Activated naive CD4-positive, alpha-beta T cell treated with anti-CD3 and anti-CD28 coated beads, Interleukin-2, amount 10 ng/mL, durations not matched to agents 5 hours and 36 hours (primary cell): Measurements from ENCODE around the gene CD44. TPM values are rescaled to one million over a fixed set of nuclear protein-coding genes. Genes with fewer than 3 reads are reported as not detected.

Experiments
- total RNA-seq, 2 experiments: library from RNA; stranded (reverse); gene quantifications; one replicate each; pipeline ENCODE4 v1.2.3, GENCODE V29; 2021

CD44 gene
- total RNA-seq, result 100 to 1,000 TPM; 546 to 558 TPM

GRCh38 chr11:35138943-35139721 is at the start of gene CD44:
Gene CD44 (plus strand): TSS chr11:35139171. CDS start chr11:35139304, 133 bp downstream.

Other genes with a start within 250 kb of the CD44 start
- gene APIP, start 222.8 kb upstream of the CD44 start, total RNA-seq, result 10 to 100 TPM; 25.1 to 27.0 TPM
- gene PDHX, start 222.6 kb upstream of the CD44 start, total RNA-seq, result 10 to 100 TPM; 24.4 to 24.6 TPM